ENCODE measurements around the gene L3MBTL4.

The L3MBTL4 gene

GRCh38 chr18:6396276-6396675 lies 18.4 kb downstream of the L3MBTL4 start:
- TF ChIP-seq GATA3 (IDR thresholded peaks at IDR 0.05; ENCODE audit: low read depth, low read length) (no peak), GATA2 (IDR thresholded peaks at IDR 0.05; ENCODE audit: low read depth, low read length) (no peak)

DNA sequence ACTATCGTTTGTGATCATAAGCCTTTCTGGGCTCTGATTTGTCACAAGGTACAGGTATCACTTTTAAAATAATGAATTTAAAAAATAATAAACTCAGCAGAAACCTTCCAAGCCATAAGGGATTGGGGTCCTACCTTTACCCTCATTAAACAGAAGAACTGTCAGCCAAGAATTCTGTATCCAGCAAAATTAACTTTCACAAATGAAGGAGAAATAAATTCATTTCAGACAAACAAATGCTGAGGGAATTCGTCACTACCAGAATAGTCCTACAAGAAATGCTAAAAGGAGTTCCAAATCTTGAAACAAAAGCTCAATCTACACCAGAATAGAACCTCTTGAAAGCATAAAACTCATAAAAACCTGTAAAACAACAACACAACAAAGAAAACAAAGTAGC lies 25.7 kb downstream of the L3MBTL4 start:
- TF ChIP-seq GATA2 (IDR thresholded peaks at IDR 0.05; ENCODE audit: low read depth, low read length) (no peak), GATA3 (IDR thresholded peaks at IDR 0.05; ENCODE audit: low read depth, low read length) (no peak)

- TF ChIP-seq GATA2 (IDR thresholded peaks at IDR 0.05; ENCODE audit: low read depth, low read length) (no peak), GATA3 (IDR thresholded peaks at IDR 0.05; ENCODE audit: low read depth, low read length) (no peak)
Observed at GRCh38 chr18:6382963-6383362, 31.7 kb downstream of the L3MBTL4 start.

- TF ChIP-seq GATA2 (IDR thresholded peaks at IDR 0.05; ENCODE audit: low read depth, low read length) (no peak), GATA3 (IDR thresholded peaks at IDR 0.05; ENCODE audit: low read depth, low read length) (no peak)
Observed at GRCh38 chr18:6376433-6377229, 38.1 kb downstream of the L3MBTL4 start.

DNA sequence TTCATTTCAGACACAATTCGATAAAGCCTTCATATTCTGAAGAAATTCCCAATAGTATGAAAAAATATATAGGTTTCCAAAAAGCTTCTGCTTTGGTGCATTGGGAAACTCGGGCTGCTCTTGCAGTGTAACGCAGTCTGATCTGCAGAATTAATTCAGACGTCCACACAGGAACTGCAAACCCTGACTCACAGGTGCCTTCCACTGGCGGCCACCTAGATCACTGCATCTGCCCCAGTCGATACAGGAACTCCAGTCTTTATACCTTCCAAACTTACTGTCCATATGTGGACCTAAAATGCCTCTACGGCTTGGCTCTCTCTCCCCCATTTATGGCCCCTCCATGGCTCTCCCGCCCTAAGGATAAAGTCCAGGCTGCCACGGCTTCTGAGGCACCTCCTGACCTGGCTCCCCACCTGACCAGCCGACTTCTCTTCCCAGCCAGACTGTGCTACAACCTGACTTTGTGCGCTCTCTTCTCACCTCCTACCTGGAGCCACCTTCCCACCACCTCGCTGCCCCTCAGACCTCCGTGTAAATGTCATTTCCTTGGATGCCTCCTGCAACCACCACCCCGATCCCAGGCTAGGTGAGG lies 39.7 kb downstream of the L3MBTL4 start:
- no peak for TF ChIP-seq GATA2 (IDR thresholded peaks at IDR 0.05; ENCODE audit: low read depth, low read length)
- no peak for TF ChIP-seq GATA3 (IDR thresholded peaks at IDR 0.05; ENCODE audit: low read depth, low read length)

DNA sequence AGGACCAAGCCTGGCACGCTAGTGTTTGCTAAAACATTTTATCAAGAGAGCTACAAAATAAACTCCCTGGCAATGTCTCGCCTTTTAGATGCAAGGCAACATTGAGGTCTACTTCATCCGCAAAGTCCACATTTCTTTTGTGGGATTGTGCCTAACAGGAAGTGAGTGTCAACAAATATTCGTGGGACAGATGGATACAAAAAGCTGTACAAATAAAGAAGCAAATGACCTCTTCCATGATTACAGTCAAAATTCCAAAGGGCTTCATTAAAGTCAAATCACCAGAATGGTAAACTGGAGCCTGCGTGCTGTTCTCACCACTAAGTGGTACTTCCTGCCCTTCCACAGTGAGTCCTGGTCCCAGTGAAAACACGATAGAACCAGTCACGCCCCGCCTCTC lies 40.4 kb downstream of the L3MBTL4 start:
- TF ChIP-seq GATA3 (IDR thresholded peaks at IDR 0.05; ENCODE audit: low read depth, low read length) (no peak), GATA2 (IDR thresholded peaks at IDR 0.05; ENCODE audit: low read depth, low read length) (no peak)

GRCh38 chr18:6373187-6373586 lies 41.5 kb downstream of the L3MBTL4 start:
- no peak for TF ChIP-seq GATA2 (IDR thresholded peaks at IDR 0.05; ENCODE audit: low read depth, low read length)
- TF ChIP-seq GATA3 (IDR thresholded peaks at IDR 0.05; ENCODE audit: low read depth, low read length) = no peak

GRCh38 chr18:6370886-6371635 lies 43.6 kb downstream of the L3MBTL4 start:
- peak; percentile 82 for TF ChIP-seq GATA2 (IDR thresholded peaks at IDR 0.05; ENCODE audit: low read depth, low read length)
- TF ChIP-seq GATA3 (IDR thresholded peaks at IDR 0.05; ENCODE audit: low read depth, low read length) = peak; percentile 56

GRCh38 chr18:6370410-6370809 lies 44.3 kb downstream of the L3MBTL4 start:
- TF ChIP-seq GATA2 (IDR thresholded peaks at IDR 0.05; ENCODE audit: low read depth, low read length) (no peak), GATA3 (IDR thresholded peaks at IDR 0.05; ENCODE audit: low read depth, low read length) (no peak)

DNA sequence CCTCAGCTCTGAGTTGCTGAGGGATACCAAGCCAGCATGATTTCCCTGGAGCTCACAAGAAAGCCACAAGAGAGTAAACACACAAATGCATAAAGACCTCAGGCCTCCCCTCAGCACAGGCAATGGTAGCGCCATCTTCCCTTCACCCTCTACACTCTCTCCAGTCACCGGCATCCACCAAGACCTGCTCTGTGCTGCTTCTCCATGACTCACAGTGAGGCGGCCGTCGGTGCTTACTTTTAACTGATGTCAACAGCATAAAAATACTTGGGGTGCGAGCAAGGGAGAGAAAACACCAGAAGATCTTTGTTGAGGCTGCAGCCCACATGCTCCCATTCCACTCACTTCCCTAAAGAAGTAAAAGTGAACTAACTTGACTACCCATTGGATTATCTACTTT lies 46.7 kb downstream of the L3MBTL4 start:
- TF ChIP-seq GATA3 (IDR thresholded peaks at IDR 0.05; ENCODE audit: low read depth, low read length) (no peak), GATA2 (IDR thresholded peaks at IDR 0.05; ENCODE audit: low read depth, low read length) (no peak)

DNA sequence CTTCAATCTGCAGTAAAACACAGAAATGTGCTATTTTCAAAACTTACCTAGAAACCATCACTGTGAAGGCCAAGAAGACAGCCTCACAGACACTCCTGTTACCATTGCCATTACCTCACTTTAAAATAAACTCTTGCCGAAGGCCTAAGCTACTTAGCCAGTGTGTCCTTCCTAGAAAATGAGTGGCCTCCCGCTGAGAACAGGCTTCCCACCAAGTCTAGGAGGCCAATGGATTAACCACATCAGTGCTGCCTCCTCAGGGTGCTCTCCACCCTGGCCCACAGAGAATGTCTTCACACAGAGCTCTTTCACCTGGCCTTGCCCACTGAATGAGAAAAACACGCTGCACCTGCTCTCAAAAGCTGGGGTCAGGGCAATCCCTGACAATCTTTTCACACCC lies 47.5 kb downstream of the L3MBTL4 start:
- no peak for TF ChIP-seq GATA2 (IDR thresholded peaks at IDR 0.05; ENCODE audit: low read depth, low read length)
- no peak for TF ChIP-seq GATA3 (IDR thresholded peaks at IDR 0.05; ENCODE audit: low read depth, low read length)

GRCh38 chr18:6366776-6367175 lies 47.9 kb downstream of the L3MBTL4 start:
- TF ChIP-seq GATA3 (IDR thresholded peaks at IDR 0.05; ENCODE audit: low read depth, low read length) = no peak
- no peak for TF ChIP-seq GATA2 (IDR thresholded peaks at IDR 0.05; ENCODE audit: low read depth, low read length)

DNA sequence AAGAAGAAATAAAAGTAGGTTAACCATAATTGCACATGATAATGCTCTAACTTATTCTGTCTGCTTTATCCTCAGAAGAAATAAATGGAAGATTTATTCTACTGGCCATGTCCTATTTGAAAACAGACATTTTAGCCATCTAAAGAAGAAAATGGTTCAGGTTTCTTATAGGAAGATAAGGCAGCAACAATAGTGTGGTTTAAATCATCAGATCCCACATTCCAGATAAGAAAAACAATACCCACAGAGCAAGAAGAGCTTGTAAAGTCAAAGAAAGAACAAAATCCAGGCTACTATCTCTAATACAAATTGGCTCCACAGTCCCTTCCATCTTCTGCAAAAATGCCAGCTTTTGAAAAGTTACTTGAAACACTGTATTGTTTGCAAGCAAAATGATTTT lies 49.3 kb downstream of the L3MBTL4 start:
- TF ChIP-seq GATA2 (IDR thresholded peaks at IDR 0.05; ENCODE audit: low read depth, low read length) (no peak), GATA3 (IDR thresholded peaks at IDR 0.05; ENCODE audit: low read depth, low read length) (no peak)

- TF ChIP-seq GATA3 (IDR thresholded peaks at IDR 0.05; ENCODE audit: low read depth, low read length) (no peak), GATA2 (IDR thresholded peaks at IDR 0.05; ENCODE audit: low read depth, low read length) (no peak)
Observed at GRCh38 chr18:6363216-6363615, 51.5 kb downstream of the L3MBTL4 start.
